Measurements from ENCODE around the gene MYO1C. TPM values are rescaled to one million over a fixed set of nuclear protein-coding genes. Genes with fewer than 3 reads are reported as not detected.

The MYO1C gene
- total and polyA plus RNA-seq, 9 of the 15 experiments (the other 6 are each of a cell fraction or from before 2014, with no cell fraction given): 0.46 to 32.5 (median 11.6) TPM

DNA sequence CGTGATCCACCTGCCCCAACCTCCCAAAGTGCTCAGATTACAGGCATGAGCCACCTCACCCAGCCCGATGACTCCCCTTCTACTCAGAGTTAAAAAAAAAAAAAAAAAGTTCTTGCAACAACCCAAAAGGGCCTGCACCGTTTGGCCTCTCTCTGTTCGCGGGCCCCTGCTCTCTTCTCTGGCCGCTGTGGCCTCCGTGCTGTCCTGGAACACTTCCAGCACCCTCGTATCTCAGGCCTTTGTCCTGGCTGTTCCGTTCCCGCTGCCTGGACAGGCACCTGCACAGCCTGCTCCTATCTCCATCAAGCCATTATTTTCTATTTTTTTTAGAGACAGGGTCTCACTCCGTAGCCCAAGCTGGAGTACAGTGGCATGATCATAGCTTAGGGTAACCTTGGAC is 10.8 kb downstream of the MYO1C start:
- Histone ChIP-seq H3K27me3 (ENCODE audit: control insufficient read depth in 2 of 2, insufficient read depth in 2 of 2, low read length in 2 of 2) (no peaks in the 10 kb centered on the region), H3K4me3 (no peak overlapping the region), H3K27ac (ENCODE audit: extremely low read depth, low read depth, low read length) (no peak overlapping the region), H3K4me2 (ENCODE audit: insufficient read depth, low read length) (no peak overlapping the region), H3K9me3 (replicated peaks; ENCODE audit: control insufficient read depth, insufficient read depth, low read depth, low read length) (no peaks in the 10 kb centered on the region), H3K4me1 (replicated peaks in 1 of 2; ENCODE audit: control insufficient read depth in 2 of 2, insufficient read depth in 2 of 2, low read length in 2 of 2) (peaks cover 6 to 35% of the 10 kb centered on the region in 2 experiments; a peak in 4 of 5 replicates), H2AFZ (ENCODE audit: low read depth, low read length) (no peak overlapping the region), H3K9me1 (ENCODE audit: control insufficient read depth, insufficient read depth, low read length) (no peaks in the 10 kb centered on the region), H4K20me1 (replicated peaks; ENCODE audit: control insufficient read depth, insufficient read depth, low read length) (no peaks in the 10 kb centered on the region), H3K9ac (ENCODE audit: insufficient read depth in 1 of 2, low read depth in 2 of 2, low read length in 2 of 2) (no peak overlapping the region), H3K79me2 (ENCODE audit: control insufficient read depth, insufficient read depth, low read length) (peaks cover 9% of the 10 kb centered on the region), H3K36me3 (ENCODE audit: control insufficient read depth, insufficient read depth, low read length) (peaks cover 26% of the 10 kb centered on the region; the same call in 1 of the 3 replicates)
- no TSS peak for BruUV-seq (replicated peaks)
- DNase-seq (ENCODE audit: extremely low read depth in 1 of 4, low spot score in 3 of 4) (no peak), ATAC-seq (no peak), FAIRE-seq (no peak)
- in situ Hi-C loops (cut with MboI): no loop called here
- ChIA-PET POLR2A (interaction anchor here (1.1 kb wide), 1 partner anchor 9 kb away, joined by 3 read pairs; no protein-coding TSS in a partner anchor), CTCF (ENCODE audit: low intra/inter-chr PET ratio) (no interaction called here)
- intact Hi-C loops (cut with micrococcal nuclease): no loop called here
- no peak for TF ChIP-seq FIP1L1 (IDR thresholded peaks at IDR 0.05; ENCODE audit: low read depth, low read length, poor library complexity, severe bottlenecking)
- no peak for TF ChIP-seq CEBPB (tag; IDR thresholded peaks at IDR 0.05)
- no peak for TF ChIP-seq POLR2AphosphoS2 (IDR thresholded peaks at IDR 0.05; ENCODE audit: low read length)
- no peak for TF ChIP-seq PURB (CRISPR knock-in tag; IDR thresholded peaks at IDR 0.05; ENCODE audit: low read depth)
- no peak for TF ChIP-seq ESRRA (IDR thresholded peaks at IDR 0.05; ENCODE audit: borderline replicate concordance, low read depth)
- 58% methylated on average over 4 of the region's 11 CpGs for WGBS (ENCODE audit: insufficient coverage, low coverage, missing lambda C conversion rate)
